ENCODE measurements around the gene TCF12. TPM values are rescaled to one million over a fixed set of nuclear protein-coding genes. Genes with fewer than 3 reads are reported as not detected.

The TCF12 gene
- total RNA-seq, 1 donor from 2014 or later, result 78.6 TPM

DNA sequence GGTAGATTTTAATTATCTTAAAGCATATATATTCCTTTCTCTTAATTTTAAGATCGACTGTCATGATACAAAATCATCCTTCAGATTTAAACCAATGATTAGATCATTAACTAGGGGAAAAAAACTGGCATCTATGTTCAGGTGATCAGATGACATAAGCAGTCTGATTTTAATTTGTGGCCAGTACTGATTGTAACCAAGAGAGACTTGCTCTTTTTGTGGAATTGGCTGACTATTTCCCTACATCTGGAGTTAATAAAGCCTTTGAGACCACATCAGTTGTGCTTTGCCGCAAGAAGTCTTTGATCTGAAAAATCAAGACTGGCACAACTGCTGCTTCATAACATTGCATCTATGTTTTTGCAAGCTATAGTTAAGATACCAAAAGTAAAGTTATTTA lies 309.5 kb downstream of the TCF12 start:
- DNase-seq, result no peak
- Mint-ChIP-seq H3K4me1 (peaks cover 2% of the 10 kb centered on the region), H3K36me3 (ENCODE audit: low read depth) (peaks cover 2% of the 10 kb centered on the region), H3K27ac (no peak overlapping the region), H3K27me3 (no peaks in the 10 kb centered on the region), H3K4me3 (no peak overlapping the region), H3K9me3 (no peaks in the 10 kb centered on the region)
- intact Hi-C loops (cut with micrococcal nuclease), result no loop called here

DNA sequence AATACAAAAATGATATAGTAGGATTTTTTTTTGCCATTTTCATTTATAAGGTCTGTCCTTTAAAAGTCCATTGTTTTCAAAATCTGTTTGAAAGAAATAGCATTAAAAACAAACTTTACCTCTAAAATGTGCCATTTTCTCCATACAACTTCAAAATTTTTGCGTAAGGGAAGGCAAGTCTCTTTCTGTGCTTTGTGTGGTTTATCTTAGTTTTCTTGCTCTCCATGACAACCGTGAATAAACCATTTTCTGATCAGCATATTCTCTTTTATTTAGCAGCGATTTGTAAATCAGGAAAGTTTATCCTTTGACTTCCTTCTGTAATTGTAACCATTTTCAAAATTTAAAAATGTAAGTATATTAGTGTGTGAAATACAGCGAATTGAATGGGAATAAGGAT lies 310.0 kb downstream of the TCF12 start:
- Mint-ChIP-seq H3K4me1 (peaks cover 2% of the 10 kb centered on the region), H3K27ac (no peak overlapping the region), H3K9me3 (no peaks in the 10 kb centered on the region), H3K27me3 (no peaks in the 10 kb centered on the region), H3K36me3 (ENCODE audit: low read depth) (peaks cover 3% of the 10 kb centered on the region), H3K4me3 (no peak overlapping the region)
- no peak for DNase-seq
- intact Hi-C loops (cut with micrococcal nuclease), result no loop called here

DNA sequence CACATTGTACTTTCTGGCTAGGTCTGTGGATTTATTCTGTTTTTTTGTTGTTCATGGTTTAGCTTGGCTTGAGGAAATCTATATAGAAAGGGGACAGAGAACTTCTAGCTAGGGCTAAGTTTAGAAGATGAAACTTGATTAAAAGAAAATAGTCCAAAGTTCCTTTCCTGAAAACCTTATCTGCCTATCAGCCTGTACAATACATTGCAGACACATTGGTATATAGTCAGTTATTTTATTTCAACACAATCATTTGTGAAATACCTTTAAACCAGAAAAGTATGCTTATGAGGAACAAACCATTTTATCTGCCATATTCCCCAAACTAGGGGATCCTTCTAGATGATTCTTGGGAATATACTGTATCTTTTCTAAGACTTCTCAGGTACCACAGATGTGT lies 310.6 kb downstream of the TCF12 start:
- H3K4me1 Mint-ChIP-seq, result peaks cover 2% of the 10 kb centered on the region
- H3K27me3 Mint-ChIP-seq, result no peaks in the 10 kb centered on the region
- DNase-seq, result no peak
- H3K36me3 Mint-ChIP-seq (ENCODE audit: low read depth), result peaks cover 8% of the 10 kb centered on the region
- no peak overlapping the region for H3K4me3 Mint-ChIP-seq
- H3K27ac Mint-ChIP-seq, result no peak overlapping the region
- H3K9me3 Mint-ChIP-seq, result no peaks in the 10 kb centered on the region
- intact Hi-C loops (cut with micrococcal nuclease), result no loop called here

DNA sequence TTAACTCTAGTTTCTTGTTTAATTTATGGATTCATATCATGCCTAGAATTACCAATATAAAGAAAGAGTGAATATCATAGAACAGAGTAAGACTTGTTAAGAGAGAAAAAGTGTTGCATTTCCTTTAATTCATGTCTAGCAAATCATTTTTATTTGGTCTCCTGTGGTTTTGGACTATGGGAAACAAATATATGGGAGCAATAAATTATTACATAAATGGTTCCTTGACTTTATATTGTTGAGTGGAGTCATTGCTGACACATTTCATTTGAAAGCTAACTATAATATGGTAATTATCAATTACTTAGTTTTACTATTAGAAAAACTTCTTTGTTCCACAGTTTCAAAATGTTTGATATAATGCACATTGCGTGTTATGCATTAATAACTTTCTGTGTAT lies 313.1 kb downstream of the TCF12 start:
- no peak for DNase-seq
- Mint-ChIP-seq H3K36me3 (ENCODE audit: low read depth) (peaks cover 15% of the 10 kb centered on the region), H3K4me3 (no peak overlapping the region), H3K27me3 (no peaks in the 10 kb centered on the region), H3K4me1 (no peaks in the 10 kb centered on the region), H3K27ac (no peak overlapping the region), H3K9me3 (no peaks in the 10 kb centered on the region)
- intact Hi-C loops (cut with micrococcal nuclease), result no loop called here

DNA sequence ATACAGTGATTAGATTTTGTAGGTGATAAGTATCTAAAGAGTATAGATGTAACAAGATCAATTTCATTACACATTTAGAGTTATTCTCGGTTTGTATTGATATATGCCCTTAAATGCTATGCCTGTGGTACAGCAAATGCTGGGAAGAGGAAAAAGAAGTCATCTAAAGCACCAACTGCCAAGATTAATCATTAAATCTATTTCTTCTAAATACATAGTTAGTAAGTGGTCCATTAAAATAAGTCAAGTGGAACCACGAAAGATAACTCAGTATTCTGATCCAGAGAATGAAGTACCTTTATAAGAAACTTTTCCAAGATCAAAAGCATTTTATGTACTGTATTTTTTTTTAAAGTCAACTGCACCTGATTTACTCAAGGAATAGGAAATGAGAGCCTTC lies 315.7 kb downstream of the TCF12 start:
- H3K9me3 Mint-ChIP-seq, result no peaks in the 10 kb centered on the region
- H3K36me3 Mint-ChIP-seq (ENCODE audit: low read depth), result peaks cover 23% of the 10 kb centered on the region
- no peaks in the 10 kb centered on the region for H3K4me1 Mint-ChIP-seq
- no peak overlapping the region for H3K27ac Mint-ChIP-seq
- no peak for DNase-seq
- intact Hi-C loops (cut with micrococcal nuclease), result no loop called here
- no peaks in the 10 kb centered on the region for H3K27me3 Mint-ChIP-seq
- no peak overlapping the region for H3K4me3 Mint-ChIP-seq

DNA sequence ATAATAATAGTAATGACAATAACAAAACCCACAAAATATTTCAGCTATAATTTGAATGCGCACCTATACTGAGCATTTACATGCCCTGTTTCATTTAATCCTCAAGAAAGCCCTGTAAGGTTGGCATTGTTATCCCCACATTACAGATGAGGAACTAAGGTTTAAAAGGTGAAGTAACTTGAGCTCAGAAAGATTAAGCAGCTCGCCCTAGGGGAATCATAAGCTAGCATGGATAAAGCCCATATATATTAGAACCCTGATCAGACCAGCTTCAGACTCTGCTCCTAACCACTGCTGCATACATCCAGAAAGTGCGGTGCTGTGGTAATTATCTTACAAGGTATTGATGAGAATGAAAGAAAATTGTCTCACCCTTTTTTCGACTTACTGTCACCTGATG lies 316.7 kb downstream of the TCF12 start:
- Mint-ChIP-seq H3K4me1 (no peaks in the 10 kb centered on the region), H3K27ac (no peak overlapping the region), H3K9me3 (no peaks in the 10 kb centered on the region)

GRCh38 chr15:57235873-57236272 lies 317.4 kb downstream of the TCF12 start:
- no peaks in the 10 kb centered on the region for H3K27me3 Mint-ChIP-seq
- no peak overlapping the region for H3K4me3 Mint-ChIP-seq
- intact Hi-C loops (cut with micrococcal nuclease), result no loop called here
- H3K27ac Mint-ChIP-seq, result no peak overlapping the region
- peaks cover 27% of the 10 kb centered on the region for H3K36me3 Mint-ChIP-seq (ENCODE audit: low read depth)
- H3K4me1 Mint-ChIP-seq, result no peaks in the 10 kb centered on the region
- no peak for DNase-seq
- no peaks in the 10 kb centered on the region for H3K9me3 Mint-ChIP-seq

More for the DNA sequence above, 316.7 kb downstream of the TCF12 start:
- no peak overlapping the region for H3K4me3 Mint-ChIP-seq
- intact Hi-C loops (cut with micrococcal nuclease), result no loop called here
- DNase-seq, result no peak
- peaks cover 27% of the 10 kb centered on the region for H3K36me3 Mint-ChIP-seq (ENCODE audit: low read depth)
- H3K27me3 Mint-ChIP-seq, result no peaks in the 10 kb centered on the region

GRCh38 chr15:57236561-57237300 lies 318.3 kb downstream of the TCF12 start:
- intact Hi-C loops (cut with micrococcal nuclease), result no loop called here

DNA sequence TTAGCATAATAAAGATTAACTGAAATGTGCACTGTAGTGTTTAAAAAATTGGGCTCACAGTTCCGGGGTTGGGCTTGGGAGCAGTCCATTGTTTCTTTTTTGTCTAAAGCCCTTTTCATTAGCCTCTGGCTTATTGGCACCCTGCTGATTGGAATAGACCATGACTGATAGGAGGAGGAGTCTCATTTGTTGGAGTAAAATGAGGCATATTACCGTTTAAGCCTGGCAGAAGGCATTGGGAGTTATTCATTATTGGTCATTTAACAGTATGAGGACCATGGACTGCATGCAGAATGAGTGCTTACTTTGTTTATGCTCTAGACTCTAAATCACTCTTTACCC lies 318.8 kb downstream of the TCF12 start:
- intact Hi-C loops (cut with micrococcal nuclease), result no loop called here
- Mint-ChIP-seq H3K27ac (no peak overlapping the region), H3K36me3 (ENCODE audit: low read depth) (peaks cover 27% of the 10 kb centered on the region), H3K4me1 (no peaks in the 10 kb centered on the region), H3K4me3 (no peak overlapping the region), H3K9me3 (no peaks in the 10 kb centered on the region), H3K27me3 (no peaks in the 10 kb centered on the region)
- DNase-seq, result no peak

More at GRCh38 chr15:57236561-57237300, 318.3 kb downstream of the TCF12 start:
- H3K27me3 Mint-ChIP-seq, result no peaks in the 10 kb centered on the region
- H3K27ac Mint-ChIP-seq, result no peak overlapping the region
- no peaks in the 10 kb centered on the region for H3K9me3 Mint-ChIP-seq
- DNase-seq, result no peak
- peaks cover 27% of the 10 kb centered on the region for H3K36me3 Mint-ChIP-seq (ENCODE audit: low read depth)
- H3K4me1 Mint-ChIP-seq, result no peaks in the 10 kb centered on the region
- no peak overlapping the region for H3K4me3 Mint-ChIP-seq

GRCh38 chr15:57237676-57238075 lies 319.2 kb downstream of the TCF12 start:
- no peaks in the 10 kb centered on the region for H3K4me1 Mint-ChIP-seq
- no peaks in the 10 kb centered on the region for H3K9me3 Mint-ChIP-seq

GRCh38 chr15:57245130-57245529 lies 326.7 kb downstream of the TCF12 start:
- H3K27me3 Mint-ChIP-seq, result no peaks in the 10 kb centered on the region
- H3K9me3 Mint-ChIP-seq, result no peaks in the 10 kb centered on the region
- intact Hi-C loops (cut with micrococcal nuclease), result no loop called here
- H3K27ac Mint-ChIP-seq, result no peak overlapping the region
- no peak for DNase-seq
- no peak overlapping the region for H3K4me3 Mint-ChIP-seq
- H3K4me1 Mint-ChIP-seq, result peaks cover 2% of the 10 kb centered on the region
- H3K36me3 Mint-ChIP-seq (ENCODE audit: low read depth), result peaks cover 32% of the 10 kb centered on the region

More at GRCh38 chr15:57237676-57238075, 319.2 kb downstream of the TCF12 start:
- Mint-ChIP-seq H3K27ac (no peak overlapping the region), H3K27me3 (no peaks in the 10 kb centered on the region), H3K36me3 (ENCODE audit: low read depth) (peaks cover 26% of the 10 kb centered on the region), H3K4me3 (no peak overlapping the region)
- no peak for DNase-seq
- intact Hi-C loops (cut with micrococcal nuclease), result no loop called here

DNA sequence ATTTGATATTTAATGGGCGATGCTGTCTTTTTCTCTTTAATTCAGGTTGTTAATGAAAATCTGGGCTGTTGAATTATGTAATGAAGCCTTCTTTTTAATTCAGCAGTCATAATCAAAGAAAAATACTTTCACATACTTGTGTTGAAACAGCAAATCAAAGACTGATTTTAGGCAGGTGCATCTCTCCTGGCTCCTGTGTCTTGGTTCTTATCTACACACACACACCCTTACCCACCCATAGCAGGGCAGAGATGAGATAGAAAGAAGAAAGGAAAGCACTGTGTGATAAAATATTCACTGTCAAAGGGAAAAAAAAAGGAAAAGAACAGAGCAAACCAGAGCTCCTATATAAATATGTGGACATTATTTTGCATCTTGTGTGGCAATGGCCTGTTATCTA lies 327.3 kb downstream of the TCF12 start:
- Mint-ChIP-seq H3K4me3 (no peak overlapping the region), H3K27ac (no peak overlapping the region), H3K4me1 (peaks cover 2% of the 10 kb centered on the region), H3K36me3 (ENCODE audit: low read depth) (peaks cover 33% of the 10 kb centered on the region), H3K27me3 (no peaks in the 10 kb centered on the region), H3K9me3 (no peaks in the 10 kb centered on the region)
- DNase-seq, result no peak
- intact Hi-C loops (cut with micrococcal nuclease), result no loop called here

DNA sequence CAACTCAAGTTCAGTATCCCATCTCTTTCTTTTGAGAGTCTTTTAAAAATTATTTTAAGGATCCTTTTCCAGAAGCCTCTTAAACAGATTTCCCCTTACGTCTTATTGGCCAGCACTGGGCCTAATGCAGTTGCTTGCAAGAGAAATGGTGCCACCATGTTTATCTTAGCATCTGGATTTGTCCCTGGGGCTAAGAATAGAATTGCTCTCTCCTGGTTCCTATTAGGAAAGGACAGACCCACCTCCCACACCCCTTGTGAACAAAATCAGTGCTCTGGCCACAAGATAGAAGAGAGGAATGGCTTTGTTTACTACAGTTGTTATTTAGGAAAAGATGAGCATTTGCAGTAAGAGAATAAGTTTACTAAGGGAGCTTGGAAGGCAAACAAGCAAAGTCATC lies 329.6 kb downstream of the TCF12 start:
- Mint-ChIP-seq H3K36me3 (ENCODE audit: low read depth) (peaks cover 39% of the 10 kb centered on the region), H3K4me1 (peaks cover 2% of the 10 kb centered on the region), H3K27me3 (no peaks in the 10 kb centered on the region), H3K9me3 (no peaks in the 10 kb centered on the region), H3K27ac (no peak overlapping the region), H3K4me3 (no peak overlapping the region)
- intact Hi-C loops (cut with micrococcal nuclease), result no loop called here
- no peak for DNase-seq

- intact Hi-C loops (cut with micrococcal nuclease), result no loop called here
- Mint-ChIP-seq H3K27me3 (no peaks in the 10 kb centered on the region), H3K36me3 (ENCODE audit: low read depth) (peaks cover 27% of the 10 kb centered on the region), H3K9me3 (no peaks in the 10 kb centered on the region), H3K4me1 (no peaks in the 10 kb centered on the region), H3K27ac (no peak overlapping the region), H3K4me3 (no peak overlapping the region)
- no peak for DNase-seq
Observed at GRCh38 chr15:57251308-57251707, 332.9 kb downstream of the TCF12 start.

DNA sequence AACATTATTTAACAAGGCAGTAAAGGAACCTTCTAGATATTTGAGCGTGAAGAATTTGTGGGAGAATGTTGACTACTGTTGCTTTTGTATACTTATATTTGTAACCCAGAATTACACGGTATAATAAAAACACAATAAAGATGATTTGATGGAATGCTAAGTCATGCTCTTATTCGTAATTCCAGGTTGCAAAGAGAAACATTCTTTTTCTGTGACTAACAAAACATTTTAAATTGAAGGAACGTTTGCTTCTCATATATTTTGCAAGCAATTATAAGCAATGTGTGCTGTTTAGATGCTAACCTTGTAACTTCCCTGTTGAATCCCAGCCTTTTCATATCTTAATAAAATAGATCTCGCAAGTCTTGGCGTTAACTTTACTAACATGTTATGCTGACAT lies 333.5 kb downstream of the TCF12 start:
- H3K9me3 Mint-ChIP-seq, result no peaks in the 10 kb centered on the region
- H3K36me3 Mint-ChIP-seq (ENCODE audit: low read depth), result peaks cover 26% of the 10 kb centered on the region
- no peaks in the 10 kb centered on the region for H3K27me3 Mint-ChIP-seq
- no peak overlapping the region for H3K4me3 Mint-ChIP-seq
- H3K4me1 Mint-ChIP-seq, result no peaks in the 10 kb centered on the region
- no peak for DNase-seq
- intact Hi-C loops (cut with micrococcal nuclease), result no loop called here
- H3K27ac Mint-ChIP-seq, result no peak overlapping the region

Measured in activated CD4-positive, alpha-beta T cell treated with anti-CD3 and anti-CD28 coated beads, Interleukin-2, amount 10 ng/mL, durations not matched to agents 24 days and 14 days (primary cell).